DND-41 (cell line): ENCODE measurements around the gene VWA2.

ENCODE experiments used
- EZH2 ChIP-seq: IDR thresholded peaks from 3 replicates; pipeline ENCODE4 v1.6.1; 2012; ENCODE audit warnings: borderline replicate concordance, low read depth, mild to moderate bottlenecking, moderate library complexity, low read length, inconsistent platforms; ENCODE audit not compliant: severe bottlenecking
- TF ChIP-seq, protein P1 (sequence below): IDR thresholded peaks from 2 replicates; pipeline ENCODE4 v1.5.1; 2012; ENCODE audit warnings: borderline replicate concordance, low read length, moderate library complexity, mild to moderate bottlenecking; ENCODE audit not compliant: poor library complexity, severe bottlenecking; ENCODE audit errors: extremely low read depth

- TF ChIP-seq, protein P1, sequence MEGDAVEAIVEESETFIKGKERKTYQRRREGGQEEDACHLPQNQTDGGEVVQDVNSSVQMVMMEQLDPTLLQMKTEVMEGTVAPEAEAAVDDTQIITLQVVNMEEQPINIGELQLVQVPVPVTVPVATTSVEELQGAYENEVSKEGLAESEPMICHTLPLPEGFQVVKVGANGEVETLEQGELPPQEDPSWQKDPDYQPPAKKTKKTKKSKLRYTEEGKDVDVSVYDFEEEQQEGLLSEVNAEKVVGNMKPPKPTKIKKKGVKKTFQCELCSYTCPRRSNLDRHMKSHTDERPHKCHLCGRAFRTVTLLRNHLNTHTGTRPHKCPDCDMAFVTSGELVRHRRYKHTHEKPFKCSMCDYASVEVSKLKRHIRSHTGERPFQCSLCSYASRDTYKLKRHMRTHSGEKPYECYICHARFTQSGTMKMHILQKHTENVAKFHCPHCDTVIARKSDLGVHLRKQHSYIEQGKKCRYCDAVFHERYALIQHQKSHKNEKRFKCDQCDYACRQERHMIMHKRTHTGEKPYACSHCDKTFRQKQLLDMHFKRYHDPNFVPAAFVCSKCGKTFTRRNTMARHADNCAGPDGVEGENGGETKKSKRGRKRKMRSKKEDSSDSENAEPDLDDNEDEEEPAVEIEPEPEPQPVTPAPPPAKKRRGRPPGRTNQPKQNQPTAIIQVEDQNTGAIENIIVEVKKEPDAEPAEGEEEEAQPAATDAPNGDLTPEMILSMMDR = no peak
- no peak for TF ChIP-seq EZH2
Measured at GRCh38 chr10:114195079-114195478, 44.0 kb upstream of the VWA2 start.
